Mammary epithelial cell (primary cell): Measurements from ENCODE around the gene ENDOV.

Experiments
- CTCF ChIP-seq, 2 donors: IDR thresholded peaks in 1 of 2; conservative IDR thresholded peaks in 1 of 2; 2 replicates each; pipeline ENCODE4 v1.5.1; 2011 to 2012; ENCODE audit warnings: inconsistent platforms in 2 of 2, low read length in 2 of 2, mild to moderate bottlenecking in 2 of 2, control low read depth in 1 of 2, low read depth in 1 of 2; ENCODE audit not compliant: insufficient read depth in 1 of 2; ENCODE audit errors: extremely low read depth in 1 of 2
- EZH2 ChIP-seq: IDR thresholded peaks from 2 replicates; pipeline ENCODE4 v1.6.1; 2012; ENCODE audit warnings: low read length, inconsistent platforms, borderline replicate concordance

GRCh38 chr17:80485846-80486245 is 70.9 kb downstream of the ENDOV start:
- no peak for TF ChIP-seq CTCF (conservative IDR thresholded peaks at IDR 0.05 in 1 of 2, IDR thresholded peaks at IDR 0.05 in 1 of 2; ENCODE audit: extremely low read depth in 1 of 2, insufficient read depth in 1 of 2, low read depth in 1 of 2, low read length in 2 of 2)
- no peak for TF ChIP-seq EZH2
